ENCODE data around the gene FAM170B. TPM values are rescaled to one million over a fixed set of nuclear protein-coding genes. Genes with fewer than 3 reads are reported as not detected.

The FAM170B gene
- total RNA-seq, 1 donor: not detected

DNA sequence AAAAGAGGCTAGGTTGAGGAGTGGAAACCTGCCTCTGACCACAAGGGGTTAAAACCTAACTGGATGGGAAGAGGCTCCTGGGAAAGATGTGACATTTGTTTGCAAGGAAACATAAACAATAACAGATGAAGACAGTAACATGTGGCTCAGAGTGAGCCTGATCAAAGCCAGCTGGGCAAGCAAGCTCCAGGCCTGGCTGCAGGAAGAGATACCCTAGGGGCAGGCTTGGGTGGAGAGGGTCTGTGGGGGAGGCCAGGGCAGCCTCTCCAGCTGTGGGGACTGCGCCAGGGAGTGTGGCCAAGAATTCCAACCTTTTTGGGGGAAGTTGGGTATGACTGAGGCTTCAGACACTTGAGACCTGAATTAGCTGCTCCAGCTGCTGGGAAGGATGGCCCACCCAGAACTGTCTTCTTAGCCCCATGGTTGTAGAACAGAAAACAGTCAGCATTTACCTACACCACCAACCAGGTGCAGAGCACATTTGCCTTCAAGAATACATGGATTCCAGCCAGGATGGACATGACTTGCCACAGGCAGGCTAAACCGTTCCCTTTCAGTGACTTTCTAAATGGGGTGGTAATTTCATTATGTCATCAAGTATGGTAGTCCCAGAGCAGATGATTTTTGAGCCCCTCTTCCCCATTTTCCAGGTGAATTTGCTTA, 10.4 kb upstream of the FAM170B start:
- Histone ChIP-seq H3K27ac (ENCODE audit: low read depth, low read length) (no peak overlapping the region), H3K36me3 (ENCODE audit: insufficient read depth, low read length) (no peaks in the 10 kb centered on the region), H3K27me3 (ENCODE audit: insufficient read depth, low read length) (no peaks in the 10 kb centered on the region), H3K4me2 (ENCODE audit: insufficient read depth, low read length) (no peak overlapping the region), H3K4me1 (ENCODE audit: insufficient read depth, low read length) (peaks cover 19% of the 10 kb centered on the region), H2AFZ (ENCODE audit: low read length) (no peak overlapping the region), H4K20me1 (ENCODE audit: insufficient read depth, low read length) (no peaks in the 10 kb centered on the region), H3K9me3 (ENCODE audit: low read depth, low read length) (no peaks in the 10 kb centered on the region), H3K79me2 (ENCODE audit: insufficient read depth, low read length) (no peaks in the 10 kb centered on the region), H3K4me3 (ENCODE audit: insufficient read depth, low read length) (no peak overlapping the region)
- DNase-seq (ENCODE audit: insufficient read length, low spot score, missing footprints): no peak
- TF ChIP-seq CTCF (IDR thresholded peaks at IDR 0.05; ENCODE audit: extremely low read depth, low read depth, low read length): no peak

DNA sequence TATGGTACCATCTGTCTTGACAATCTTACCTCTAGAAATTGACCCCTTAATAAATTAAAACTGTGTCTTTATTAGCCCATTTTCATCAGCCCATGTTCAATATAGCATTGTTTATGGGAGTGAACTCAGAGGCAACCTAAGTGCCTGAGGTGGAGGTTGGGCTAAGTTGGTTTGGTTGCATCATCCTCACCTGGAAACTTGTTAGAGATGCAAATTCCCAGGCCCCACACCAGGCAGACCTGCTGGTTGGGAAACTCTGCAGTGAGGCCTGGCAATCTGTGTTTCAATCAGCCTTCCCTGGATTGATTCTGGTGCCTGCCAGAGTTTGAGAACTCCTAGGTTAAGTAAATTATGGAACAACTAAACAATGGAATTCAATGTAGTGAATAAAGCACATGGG, 9.4 kb upstream of the FAM170B start:
- H3K36me3 ChIP-seq (ENCODE audit: insufficient read depth, low read length): no peaks in the 10 kb centered on the region
- no peak for TF ChIP-seq CTCF (IDR thresholded peaks at IDR 0.05; ENCODE audit: extremely low read depth, low read depth, low read length)
- H3K27ac ChIP-seq (ENCODE audit: low read depth, low read length): no peak overlapping the region
- H4K20me1 ChIP-seq (ENCODE audit: insufficient read depth, low read length): no peaks in the 10 kb centered on the region
- no peaks in the 10 kb centered on the region for H3K9me3 ChIP-seq (ENCODE audit: low read depth, low read length)
- H3K4me3 ChIP-seq (ENCODE audit: insufficient read depth, low read length): no peak overlapping the region
- no peak overlapping the region for H2AFZ ChIP-seq (ENCODE audit: low read length)
- no peak overlapping the region for H3K4me2 ChIP-seq (ENCODE audit: insufficient read depth, low read length)
- no peak for DNase-seq (ENCODE audit: insufficient read length, low spot score, missing footprints)
- H3K4me1 ChIP-seq (ENCODE audit: insufficient read depth, low read length): peaks cover 27% of the 10 kb centered on the region
- H3K79me2 ChIP-seq (ENCODE audit: insufficient read depth, low read length): no peaks in the 10 kb centered on the region
- no peaks in the 10 kb centered on the region for H3K27me3 ChIP-seq (ENCODE audit: insufficient read depth, low read length)

GRCh38 chr10:49141541-49142332, 7.9 kb upstream of the FAM170B start:
- Histone ChIP-seq H3K4me2 (ENCODE audit: insufficient read depth, low read length) (no peak overlapping the region), H4K20me1 (ENCODE audit: insufficient read depth, low read length) (no peaks in the 10 kb centered on the region), H3K4me3 (ENCODE audit: insufficient read depth, low read length) (no peak overlapping the region), H3K4me1 (ENCODE audit: insufficient read depth, low read length) (peaks cover 31% of the 10 kb centered on the region), H3K27me3 (ENCODE audit: insufficient read depth, low read length) (no peaks in the 10 kb centered on the region), H3K27ac (ENCODE audit: low read depth, low read length) (no peak overlapping the region), H3K36me3 (ENCODE audit: insufficient read depth, low read length) (no peaks in the 10 kb centered on the region), H3K9me3 (ENCODE audit: low read depth, low read length) (no peaks in the 10 kb centered on the region), H2AFZ (ENCODE audit: low read length) (no peak overlapping the region), H3K79me2 (ENCODE audit: insufficient read depth, low read length) (no peaks in the 10 kb centered on the region)
- no peak for TF ChIP-seq CTCF (IDR thresholded peaks at IDR 0.05; ENCODE audit: extremely low read depth, low read depth, low read length)
- DNase-seq (ENCODE audit: insufficient read length, low spot score, missing footprints): no peak
